Kidney (tissue), 14 donors: ENCODE data around the gene ARL15. TPM values are rescaled to one million over a fixed set of nuclear protein-coding genes. Genes with fewer than 3 reads are reported as not detected.

Source experiments
- DNase-seq, 5 donors: peaks; one replicate each; pipeline ENCODE4 v3.0.0-alpha.2; 2013 to 2020
- FAIRE-seq: peaks from 2 replicates; lab custom pipeline; 2012; peaks lifted over from hg19 to GRCh38; lab: Jason Lieb, UNC
- H3K27ac ChIP-seq, 2 donors: one replicate each; pipeline ENCODE4 v1.7.0; 2013; ENCODE audit warnings: low read depth in 2 of 2, low read length in 2 of 2, inconsistent platforms in 1 of 2
- H3K27me3 ChIP-seq: one replicate; pipeline ENCODE4 v1.7.1; 2013; ENCODE audit warnings: low read length, inconsistent platforms; ENCODE audit not compliant: control insufficient read depth, insufficient read depth
- H3K36me3 ChIP-seq, 3 donors: one replicate each; pipeline versions ENCODE4 v1.7.0 to v1.7.1; 2013; ENCODE audit warnings: low read length in 3 of 3, control low read depth in 1 of 3, inconsistent platforms in 1 of 3; ENCODE audit not compliant: insufficient read depth in 3 of 3, control insufficient read depth in 2 of 3
- H3K4me1 ChIP-seq, 3 donors: one replicate each; pipeline versions ENCODE4 v1.7.0 to v1.7.1; 2013; ENCODE audit warnings: low read length in 3 of 3, inconsistent platforms in 1 of 3, low read depth in 1 of 3; ENCODE audit not compliant: control insufficient read depth in 2 of 3, insufficient read depth in 2 of 3
- H3K4me3 ChIP-seq, 3 donors: one replicate each; pipeline versions ENCODE4 v1.7.0 to v1.8.1; 2013; ENCODE audit warnings: low read length in 3 of 3, control low read depth in 1 of 3, inconsistent platforms in 1 of 3
- H3K9ac ChIP-seq, 3 donors: one replicate each; pipeline versions ENCODE4 v1.7.0 to v1.7.1; 2013; ENCODE audit warnings: low read length in 3 of 3, control low read depth in 1 of 3, inconsistent platforms in 1 of 3
- H3K9me3 ChIP-seq, 3 donors: one replicate each; pipeline versions ENCODE4 v1.7.0 to v1.7.1; 2013; ENCODE audit warnings: low read length in 3 of 3, control low read depth in 1 of 3, inconsistent platforms in 1 of 3; ENCODE audit not compliant: control insufficient read depth in 2 of 3, insufficient read depth in 1 of 3
- CTCF ChIP-seq: IDR thresholded peaks from 3 replicates; pipeline ENCODE4 v1.5.1; 2012; ENCODE audit warnings: mild to moderate bottlenecking, moderate library complexity, borderline replicate concordance; ENCODE audit not compliant: insufficient read depth; ENCODE audit errors: extremely low read depth
- intact Hi-C: fragments of 100-400 bp; cut with DNase I; formaldehyde crosslinking; loops from one replicate; pipeline ENCODE4 v1.11.1; 2022
- polyA plus RNA-seq: library from polyadenylated mRNA; stranded (reverse); fragments of 350-450 nt; fragmentation: Illumina TruSeq; extraction: RNeasy Lipid Tissue Mini Kit (QIAGEN cat#74804); gene quantifications from one replicate; pipeline ENCODE4 v1.2.3, GENCODE V29; 2014; ENCODE audit warnings: low read depth, low replicate concordance; ENCODE audit not compliant: insufficient read depth
- total RNA-seq: library from RNA; stranded (reverse); fragmentation: NEBNext Ultra II Directional; extraction: Animal tissue kit (Norgen Biotek cat#: 25700); gene quantifications from one replicate; pipeline ENCODE4 v1.2.1, GENCODE V29; 2021
- donor health status: control.
- donor health status: control.
- donor health status: control.
- donor health status: control.
- donor health status: control.
- donor health status: DM: yes; HTN: yes; CAD: no.
- donor health status: Normal renal cell carcinoma (clear cell type).

ARL15 gene
- total and polyA plus RNA-seq, 2 donors from 2014 or later, result 21.1 to 36.6 TPM

- TF ChIP-seq CTCF, result no peak
- no peak overlapping the region for H3K9ac ChIP-seq
- DNase-seq (no peak), FAIRE-seq (no peak)
- H3K27ac ChIP-seq, result no peak overlapping the region
- H3K27me3 ChIP-seq, result no peaks in the 10 kb centered on the region
- intact Hi-C loops, result no loop called here
- H3K9me3 ChIP-seq, result no peaks in the 10 kb centered on the region
- H3K4me3 ChIP-seq, result no peak overlapping the region
- H3K4me1 ChIP-seq, result peaks cover 0 to 14% (median 8%) of the 10 kb centered on the region in 3 donors
- no peaks in the 10 kb centered on the region for H3K36me3 ChIP-seq
Observed at GRCh38 chr5:54281960-54282692, 28.2 kb downstream of the ARL15 start.

- intact Hi-C loops, result no loop called here
Observed at GRCh38 chr5:54279960-54280359, 30.4 kb downstream of the ARL15 start.

GRCh38 chr5:54278979-54279717 lies 31.2 kb downstream of the ARL15 start:
- H3K9ac ChIP-seq, result no peak overlapping the region
- no peaks in the 10 kb centered on the region for H3K27me3 ChIP-seq
- no peak for DNase-seq
- no peaks in the 10 kb centered on the region for H3K9me3 ChIP-seq
- no peak overlapping the region for H3K4me3 ChIP-seq
- intact Hi-C loops, result no loop called here
- H3K36me3 ChIP-seq, result no peaks in the 10 kb centered on the region
- no peak for TF ChIP-seq CTCF
- peaks cover 0 to 12% (median 8%) of the 10 kb centered on the region in 3 donors for H3K4me1 ChIP-seq
- FAIRE-seq, result no peak
- H3K27ac ChIP-seq, result no peak overlapping the region

More at GRCh38 chr5:54279960-54280359, 30.4 kb downstream of the ARL15 start:
- H3K9me3 ChIP-seq, result no peaks in the 10 kb centered on the region
- H3K9ac ChIP-seq, result no peak overlapping the region
- H3K4me1 ChIP-seq, result peaks cover 0 to 12% (median 8%) of the 10 kb centered on the region in 3 donors
- no peaks in the 10 kb centered on the region for H3K27me3 ChIP-seq
- no peak overlapping the region for H3K4me3 ChIP-seq
- DNase-seq, result no peak
- FAIRE-seq, result no peak
- no peaks in the 10 kb centered on the region for H3K36me3 ChIP-seq
- TF ChIP-seq CTCF, result no peak
- no peak overlapping the region for H3K27ac ChIP-seq
